Measurements from ENCODE around the gene NGEF.
"Not testable (repeated sequence)": the region's sequence is repeated elsewhere in the genome, so short reads cannot be mapped to it uniquely, and the experiment has no call there.

NGEF gene

DNA sequence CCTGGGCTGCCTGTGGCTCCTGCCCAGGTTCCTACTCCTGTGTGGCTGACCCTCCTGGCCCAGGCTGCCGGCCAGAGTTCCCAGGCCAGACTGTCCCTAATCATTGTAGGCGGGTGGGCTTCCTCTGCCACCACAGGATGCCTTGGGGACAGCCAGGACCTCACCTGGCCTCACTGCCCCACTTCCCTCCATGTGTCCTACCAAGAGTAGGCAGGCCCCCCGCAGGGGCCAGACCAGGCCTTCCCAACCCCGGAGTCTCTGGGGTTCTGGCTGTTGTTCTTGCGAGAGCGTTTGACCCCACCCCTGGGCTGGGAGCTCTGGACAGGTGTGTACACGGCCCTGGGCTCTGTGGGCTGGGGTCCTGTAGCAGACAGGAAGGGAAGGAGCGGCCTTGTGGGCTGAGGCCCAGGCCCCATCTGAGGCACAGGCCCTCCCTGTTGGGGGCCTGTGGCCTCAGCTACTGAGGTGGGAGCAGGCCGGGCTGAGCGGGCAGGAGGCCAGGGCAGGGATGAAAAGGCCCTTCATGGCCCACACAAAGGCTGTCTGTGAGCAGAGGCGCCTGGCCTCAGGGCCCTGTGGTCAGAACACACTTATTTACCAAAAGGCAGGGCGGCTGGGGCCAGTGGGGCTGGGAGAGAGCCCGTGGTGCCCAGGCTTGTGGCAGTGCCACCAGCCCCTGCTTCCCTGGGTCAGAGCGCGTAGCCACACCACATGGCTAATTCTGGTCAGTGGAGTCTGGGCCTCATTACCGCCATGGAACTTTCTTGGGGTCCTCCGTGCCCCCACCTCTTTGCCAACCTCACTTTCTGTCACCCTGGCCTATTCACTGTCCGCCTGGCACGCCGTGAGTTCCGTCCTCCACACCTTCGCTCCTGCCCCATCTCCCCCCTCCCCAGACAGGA is 141.0 kb downstream of the NGEF start:
- no peak for DNase-seq (ENCODE audit: low read depth, low spot score)

DNA sequence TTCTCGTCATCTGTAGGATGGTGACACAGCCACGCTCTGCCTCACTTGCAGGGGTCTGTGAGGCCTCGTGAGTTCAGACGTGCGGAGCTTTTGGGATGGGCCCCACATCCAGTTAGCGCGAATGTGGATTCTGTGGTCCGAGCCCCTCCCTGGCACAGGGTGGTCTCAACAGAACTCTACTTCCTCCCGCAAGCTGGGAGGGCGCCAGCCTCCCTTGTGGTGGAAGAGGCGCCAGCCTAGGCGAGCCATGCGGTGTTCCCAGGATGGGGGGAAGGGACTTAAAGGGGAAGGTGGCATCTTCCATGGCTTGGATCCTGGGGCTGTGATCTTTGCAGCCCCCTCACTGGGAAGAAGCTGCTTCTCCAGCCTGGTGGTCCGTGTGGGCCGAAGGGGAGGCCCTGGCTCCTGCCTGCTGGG is 141.6 kb downstream of the NGEF start:
- DNase-seq (ENCODE audit: low read depth, low spot score), result no peak

DNA sequence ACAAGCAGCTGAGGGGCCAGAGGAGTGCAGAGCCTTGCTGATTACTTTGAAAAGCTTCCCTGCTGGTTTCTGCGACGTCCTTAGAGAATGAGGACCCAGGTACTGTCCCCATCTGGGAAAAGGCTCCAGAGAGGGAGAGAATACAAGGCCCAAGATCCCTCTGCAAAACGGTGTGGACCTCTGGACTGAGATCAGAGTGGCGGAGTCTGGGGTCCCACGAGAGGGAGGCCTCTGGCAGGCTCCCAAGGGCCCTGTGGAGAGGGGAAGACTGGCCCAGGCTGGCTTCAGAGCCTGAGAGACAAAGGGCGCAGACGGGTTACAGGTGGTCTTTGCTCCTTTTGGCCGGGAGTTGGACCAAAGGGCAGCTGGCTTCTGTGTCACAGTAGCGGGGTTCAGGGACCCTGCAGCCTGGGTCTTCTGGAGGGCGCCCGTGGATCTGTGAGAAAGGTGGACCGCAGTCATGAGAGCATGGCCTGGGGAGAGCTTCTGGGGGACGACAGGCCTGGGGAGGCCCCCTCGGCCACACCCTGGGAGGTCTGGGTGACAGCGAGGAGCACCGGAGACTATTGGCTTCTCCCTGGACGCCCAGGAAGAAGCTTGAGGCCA is 142.2 kb downstream of the NGEF start:
- no peak for DNase-seq (ENCODE audit: low read depth, low spot score)

DNA sequence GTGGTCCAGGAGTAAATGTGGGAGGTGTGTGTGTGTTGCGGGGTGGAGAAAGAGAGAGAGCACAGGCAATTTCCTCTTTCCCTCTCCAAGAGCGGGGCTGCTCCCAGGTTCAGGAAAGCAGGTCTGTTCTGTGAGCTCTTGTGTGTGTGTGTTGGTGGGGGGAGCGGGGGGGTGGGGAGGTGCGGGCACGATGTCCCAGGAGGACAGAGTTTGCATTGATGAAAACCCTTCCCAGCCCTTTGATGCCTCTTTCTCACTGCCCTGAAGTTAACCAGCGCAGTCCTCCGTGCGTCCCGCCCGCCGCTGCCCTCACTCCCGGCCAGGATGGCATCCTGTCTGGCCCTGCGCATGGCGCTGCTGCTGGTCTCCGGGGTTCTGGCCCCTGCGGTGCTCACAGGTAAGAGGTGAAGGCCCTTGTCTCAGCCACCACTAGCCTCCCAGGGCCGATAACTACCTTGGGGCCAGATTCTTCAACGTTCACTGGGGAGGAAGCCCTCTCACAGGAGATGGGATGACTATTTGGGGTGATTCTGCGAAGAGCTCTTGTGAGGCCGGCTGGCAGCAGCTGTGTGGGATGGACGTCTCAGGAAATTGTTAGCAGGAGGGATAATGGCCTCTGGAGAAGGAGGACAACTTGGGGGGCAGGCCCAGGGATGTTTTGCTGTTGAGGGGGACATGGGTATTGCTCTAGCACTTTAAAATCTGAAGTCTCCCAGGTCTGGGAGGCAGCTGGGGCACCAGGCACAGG is 142.9 kb downstream of the NGEF start, which contains the start of gene SNORC:
SNORC (plus strand) TSS at position 247 of the 748 bp plus-strand sequence; CDS start at position 325, 78 bp downstream.
- DNase-seq (ENCODE audit: low read depth, low spot score), result no peak

DNA sequence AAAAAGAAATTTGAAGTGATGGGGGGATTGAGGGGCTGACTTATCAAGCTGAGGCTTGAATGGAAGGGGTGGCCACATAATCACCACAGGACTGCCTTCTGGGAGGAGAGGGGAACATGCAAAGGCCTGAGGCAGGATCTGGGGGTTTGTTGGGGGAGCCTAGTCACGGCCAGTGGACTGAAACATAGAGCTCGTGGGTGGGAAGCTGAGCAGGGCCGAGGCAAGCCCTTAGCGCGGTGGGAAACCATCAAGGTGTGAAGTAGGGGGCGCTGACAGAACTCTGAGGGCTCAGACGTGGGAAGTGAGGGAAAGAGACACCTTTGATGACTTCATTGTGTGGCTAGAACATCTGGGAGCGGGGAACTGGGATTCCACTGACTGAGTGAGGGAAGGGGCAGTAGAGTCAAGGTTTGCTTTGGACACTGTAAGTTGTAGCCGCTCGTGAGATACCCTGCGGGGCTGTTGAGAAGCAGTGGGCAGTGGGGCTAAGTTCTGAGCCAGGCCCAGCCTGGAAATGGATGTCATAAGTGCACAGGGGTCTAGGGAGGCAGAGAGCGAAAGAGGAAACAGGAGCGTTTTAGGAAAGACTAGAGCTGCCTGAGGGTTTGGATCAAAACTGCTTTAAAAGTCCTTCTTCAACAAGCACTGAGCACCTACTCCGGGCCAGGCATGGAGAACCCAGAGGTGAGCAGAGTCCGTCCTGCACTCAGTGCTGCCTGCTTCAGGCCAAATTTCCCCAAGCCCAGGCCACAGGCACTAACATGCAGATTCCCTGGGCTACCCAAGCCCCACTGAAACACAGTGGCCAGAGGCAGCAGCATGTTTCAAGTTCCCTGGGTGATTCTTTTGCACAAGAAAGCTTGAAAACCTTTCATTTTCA is 143.7 kb downstream of the NGEF start:
- no peak for DNase-seq (ENCODE audit: low read depth, low spot score)

DNA sequence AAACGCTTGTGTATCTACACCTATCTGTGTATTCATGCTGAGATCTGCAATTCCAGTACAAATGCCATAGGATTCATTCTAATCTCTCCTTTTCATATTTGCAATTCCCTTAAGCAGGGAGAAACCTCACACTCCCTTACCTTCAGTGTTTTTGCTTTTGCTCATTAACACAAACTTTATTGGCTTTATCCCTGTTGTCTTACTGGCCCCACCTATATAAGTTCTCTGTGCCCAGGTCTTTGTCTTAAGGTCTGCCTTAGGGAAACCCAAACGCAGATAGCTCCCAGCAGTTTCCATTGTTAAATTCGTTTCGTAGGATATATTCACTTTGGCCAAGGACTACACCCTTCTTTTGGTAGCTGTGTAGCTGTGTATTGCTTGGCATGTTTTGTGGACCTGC is 147.0 kb downstream of the NGEF start:
- DNase-seq (ENCODE audit: low read depth, low spot score), result no peak

DNA sequence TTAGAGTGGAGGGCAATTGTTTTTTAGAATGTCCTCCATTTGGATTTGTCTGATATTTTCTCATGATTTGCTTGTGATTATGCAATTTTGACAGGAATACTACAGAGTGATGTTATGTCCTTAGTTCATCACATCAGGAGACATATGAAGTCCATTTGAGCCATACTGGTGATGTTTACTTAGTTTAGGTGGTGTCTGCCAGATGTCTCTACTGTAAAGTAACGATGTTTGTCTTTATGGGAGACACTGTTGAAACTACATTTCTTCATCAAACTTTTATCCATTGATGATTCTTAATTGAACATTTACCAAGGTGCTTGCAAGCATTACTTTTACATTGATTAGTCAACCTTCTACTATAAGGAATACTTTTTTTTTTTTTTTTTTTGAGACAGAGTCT is 147.9 kb downstream of the NGEF start:
- DNase-seq (ENCODE audit: low read depth, low spot score), result no peak

DNA sequence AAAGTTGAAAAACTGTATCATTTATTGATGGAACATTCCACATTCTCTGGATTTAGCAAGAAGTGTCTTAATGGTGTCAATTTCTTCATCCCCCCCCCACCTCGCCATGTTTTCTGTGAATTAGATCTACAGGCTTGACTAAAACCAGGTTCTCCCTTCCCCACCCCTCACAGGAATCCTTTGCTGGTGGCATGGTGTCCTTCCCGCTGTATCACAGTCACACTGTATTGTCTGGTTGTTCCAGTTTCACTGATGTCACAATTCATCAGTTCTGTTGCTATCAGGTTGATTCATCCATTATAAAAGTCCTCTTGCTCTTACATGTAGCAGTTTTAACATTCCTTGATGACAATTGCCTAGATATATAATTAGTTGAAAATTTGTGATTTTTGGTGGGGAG is 149.1 kb downstream of the NGEF start:
- no peak for DNase-seq (ENCODE audit: low read depth, low spot score)

DNA sequence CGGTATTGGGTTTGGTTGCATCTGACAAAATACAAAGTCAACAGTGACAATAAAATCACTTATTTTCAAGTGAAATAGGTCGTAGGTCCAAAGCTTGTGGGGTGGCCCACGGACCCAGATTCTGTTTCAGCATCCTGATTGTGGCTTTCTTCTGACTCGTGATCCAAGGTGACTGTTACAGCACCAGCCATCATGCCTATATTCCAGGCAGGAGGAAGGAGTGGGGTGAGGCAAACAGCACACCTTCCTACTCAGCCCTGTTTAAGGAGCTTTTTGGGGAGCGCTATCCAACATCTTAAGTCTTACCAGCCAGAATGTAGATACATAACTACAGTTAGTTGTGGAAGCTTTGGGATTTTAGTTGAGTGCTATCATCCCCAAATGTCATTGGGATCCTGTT is 151.7 kb downstream of the NGEF start:
- no peak for DNase-seq (ENCODE audit: low read depth, low spot score)

DNA sequence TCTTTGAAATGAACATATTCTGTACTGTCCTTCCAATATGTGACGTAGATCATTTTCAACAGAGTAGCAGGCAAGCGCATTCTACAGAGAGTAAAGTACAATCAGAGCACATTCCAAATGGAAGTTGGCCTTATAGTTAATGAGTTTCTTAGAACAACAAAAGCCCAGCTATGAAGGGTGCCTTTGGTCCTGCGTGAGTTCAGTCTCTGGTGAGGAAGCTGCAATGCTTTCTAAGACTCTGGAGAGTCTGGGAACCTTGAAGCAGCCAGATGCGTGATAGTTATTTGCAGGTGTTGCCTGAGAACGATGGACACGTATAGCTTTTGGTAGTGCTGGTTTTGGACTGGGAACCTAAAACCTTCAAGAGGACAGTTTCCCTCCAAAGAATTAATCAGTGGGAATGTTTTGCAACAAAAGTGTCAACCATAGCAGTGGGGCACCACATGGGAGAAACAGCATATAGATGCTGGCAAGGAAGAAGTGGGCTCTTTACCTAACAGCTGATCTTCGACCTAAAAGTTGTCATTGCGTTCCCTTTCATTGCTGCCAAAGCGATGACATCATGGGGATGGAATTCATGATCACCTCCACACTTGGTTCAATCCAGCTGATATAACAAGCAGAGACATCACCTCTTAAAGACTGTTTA is 152.3 kb downstream of the NGEF start:
- no peak for DNase-seq (ENCODE audit: low read depth, low spot score)

DNA sequence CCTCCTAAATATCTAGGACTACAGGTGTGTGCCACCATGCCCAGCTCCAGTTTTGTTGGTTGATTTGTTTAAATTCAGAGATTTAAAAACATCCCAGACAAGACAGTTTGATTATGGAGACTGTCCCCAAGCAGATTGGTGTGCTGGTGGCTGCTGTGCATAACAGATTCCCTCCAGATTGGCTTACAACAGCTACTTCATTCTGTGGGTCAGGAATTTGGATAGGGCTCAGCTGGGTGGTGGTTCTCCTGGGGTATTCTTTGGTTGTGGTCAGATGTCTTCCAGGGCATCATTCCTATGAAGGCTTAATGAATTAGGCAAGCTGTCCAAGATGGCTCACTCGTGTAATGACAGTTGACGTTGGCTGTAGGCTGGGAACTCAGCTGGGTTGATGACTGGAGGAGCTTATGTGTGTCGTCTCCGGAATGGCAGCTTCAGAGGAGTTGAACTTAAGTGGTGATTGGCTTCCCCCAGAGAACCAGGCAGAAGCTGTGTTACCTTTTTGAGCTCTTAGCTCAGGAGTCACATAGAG is 153.6 kb downstream of the NGEF start:
- no peak for DNase-seq (ENCODE audit: low read depth, low spot score)

DNA sequence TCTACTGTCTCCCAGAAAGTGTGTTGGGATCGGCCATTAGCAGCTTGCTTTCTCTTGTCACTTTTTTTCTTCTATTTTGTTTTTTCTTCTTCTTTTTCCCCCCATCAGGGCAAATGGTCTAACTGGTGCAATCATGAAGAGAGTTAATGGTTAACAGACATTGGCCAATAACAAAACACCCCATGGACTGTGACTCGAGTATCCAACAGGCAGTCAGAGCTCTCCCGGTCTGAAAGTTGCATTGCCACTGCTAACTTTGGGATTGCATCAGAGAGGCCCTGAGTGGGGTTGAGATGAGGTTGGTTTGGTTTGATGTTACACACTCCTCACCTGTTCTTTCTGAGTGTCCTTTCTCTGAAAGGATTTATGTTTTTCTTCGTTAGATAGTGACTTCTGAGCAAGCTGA is 155.9 kb downstream of the NGEF start:
- no peak for DNase-seq (ENCODE audit: low read depth, low spot score)

DNA sequence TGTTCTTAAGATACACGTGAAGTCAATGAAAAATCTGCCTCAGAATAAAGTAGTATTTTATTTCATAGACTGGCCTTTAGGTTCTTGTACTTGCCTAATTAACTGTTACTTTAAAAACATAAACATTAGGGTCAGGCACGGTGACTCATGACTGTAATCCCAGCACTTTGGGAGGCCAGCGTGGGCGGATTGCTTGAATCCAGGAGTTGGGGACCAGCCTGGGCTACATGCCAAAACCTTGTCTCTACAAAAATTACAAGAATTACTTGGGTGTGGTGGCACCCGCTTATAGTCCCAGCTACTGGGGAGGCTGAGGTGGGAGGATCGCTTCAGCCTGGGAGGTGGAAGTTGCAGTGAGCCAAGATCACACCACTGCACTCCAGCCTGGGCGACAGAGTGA is 159.0 kb downstream of the NGEF start:
- no peak for DNase-seq (ENCODE audit: low read depth, low spot score)

DNA sequence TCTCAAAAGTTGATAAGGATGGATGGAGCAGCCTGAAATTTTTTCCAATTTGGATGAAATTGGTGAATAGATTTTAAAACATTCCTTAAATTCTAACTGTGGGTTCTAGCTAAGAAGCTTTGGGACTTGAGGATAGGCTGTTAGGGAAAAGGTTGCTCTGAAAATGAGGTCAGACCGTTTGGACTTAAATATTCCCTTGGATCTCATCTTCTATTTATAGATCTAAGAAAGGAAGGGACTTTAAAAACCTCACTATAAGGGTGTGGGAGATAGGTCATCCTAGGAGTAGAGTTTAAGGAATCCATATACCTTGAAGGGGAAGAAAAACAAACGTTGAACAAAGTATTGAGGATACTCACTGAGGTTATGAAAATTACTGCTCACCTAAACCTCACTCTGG is 160.4 kb downstream of the NGEF start:
- no peak for DNase-seq (ENCODE audit: low read depth, low spot score)

DNA sequence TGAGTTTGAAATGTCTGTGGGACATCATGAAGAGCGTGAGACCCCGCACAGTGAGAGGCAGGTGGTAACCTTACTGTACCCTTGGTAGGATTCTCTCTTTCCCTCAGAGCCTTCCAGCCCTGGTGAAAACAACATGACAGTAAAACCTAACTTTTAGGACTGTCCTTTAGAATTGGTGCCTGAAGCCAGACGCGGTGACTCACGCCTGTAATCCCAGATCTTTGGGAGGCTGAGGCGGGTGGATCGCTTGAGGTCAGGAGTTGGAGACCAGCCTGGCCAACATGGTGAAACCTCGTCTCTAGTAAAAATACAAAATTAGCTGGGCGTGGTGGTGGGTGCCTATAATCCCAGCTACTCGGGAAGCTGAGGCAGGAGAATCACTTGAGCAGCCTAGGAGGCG is 161.0 kb downstream of the NGEF start:
- DNase-seq (ENCODE audit: low read depth, low spot score), result not testable (repeated sequence)

DNA sequence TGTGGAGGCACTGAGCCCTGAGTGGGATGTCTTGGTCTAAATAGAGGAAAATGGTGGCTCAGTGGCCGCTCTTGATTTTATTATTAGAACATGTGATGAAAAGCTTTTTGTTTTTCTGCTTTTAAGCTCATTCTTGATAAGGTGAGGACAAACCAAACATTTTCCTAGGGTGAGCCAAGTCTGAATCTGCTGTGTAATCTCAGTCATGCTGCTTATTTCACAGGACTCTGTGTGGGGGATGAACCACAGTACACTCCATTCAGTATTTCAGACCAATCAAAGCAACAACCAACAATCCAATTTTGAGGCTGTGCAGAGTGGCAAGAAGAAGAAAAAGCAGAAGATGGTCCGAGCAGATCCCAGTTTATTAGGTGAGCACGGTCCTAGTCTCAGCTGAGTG is 163.0 kb downstream of the NGEF start:
- DNase-seq (ENCODE audit: low read depth, low spot score), result no peak

DNA sequence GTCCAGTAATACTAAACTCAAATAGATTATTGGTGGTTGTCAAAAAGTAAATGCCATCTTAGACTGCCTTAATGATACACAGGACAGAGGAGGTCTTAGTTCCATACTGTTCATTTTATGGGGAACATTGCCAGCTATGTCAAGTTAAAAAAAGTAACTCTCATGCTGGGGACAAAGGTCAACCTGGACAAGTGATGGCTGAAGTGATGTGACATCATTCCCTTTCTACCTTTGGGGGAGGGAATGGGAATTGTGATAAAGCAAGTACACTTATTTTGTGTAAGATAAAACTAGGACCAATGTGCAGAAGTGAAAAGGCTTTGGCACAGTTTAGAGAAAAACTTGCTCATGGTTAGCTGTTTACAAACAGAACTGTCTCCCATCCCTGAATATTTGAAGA is 167.0 kb downstream of the NGEF start:
- no peak for DNase-seq (ENCODE audit: low read depth, low spot score)

DNA sequence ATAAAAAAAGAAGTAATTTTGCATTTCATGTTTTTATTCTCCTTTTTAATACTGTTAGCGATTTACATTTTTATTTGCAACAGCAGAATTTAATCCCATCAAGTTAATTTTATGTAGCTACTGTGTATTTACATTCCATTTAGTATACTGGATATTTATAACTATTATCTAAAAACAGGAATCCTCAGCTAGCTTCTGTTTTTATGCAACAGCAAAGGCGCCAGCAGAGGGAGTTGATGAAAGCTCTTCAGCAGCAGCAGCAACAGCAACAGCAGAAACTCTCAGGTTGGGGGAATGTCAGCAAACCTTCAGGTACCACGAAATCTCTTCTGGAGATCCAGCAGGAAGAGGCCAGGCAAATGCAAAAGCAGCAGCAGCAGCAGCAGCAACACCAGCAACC is 169.2 kb downstream of the NGEF start:
- DNase-seq (ENCODE audit: low read depth, low spot score), result no peak

DNA sequence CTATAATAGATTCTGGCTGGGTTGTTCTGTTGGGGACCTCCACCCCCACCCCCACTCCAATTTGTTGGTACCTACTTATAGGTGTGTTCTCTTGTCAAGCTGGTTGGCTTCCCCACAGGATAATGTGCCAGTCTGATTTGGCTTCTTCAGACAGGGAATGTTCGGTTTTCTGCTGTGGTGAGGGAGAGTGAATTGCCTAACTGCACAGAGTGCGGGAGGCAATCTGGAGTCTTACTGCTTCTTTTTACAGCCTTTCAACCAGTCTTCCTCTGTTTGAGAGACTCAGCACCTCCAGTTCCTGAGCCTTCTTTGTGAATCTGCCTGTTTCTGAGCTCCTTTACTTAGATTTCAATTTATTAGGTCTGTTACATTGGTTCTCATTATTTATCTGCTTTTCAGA is 170.4 kb downstream of the NGEF start:
- no peak for DNase-seq (ENCODE audit: low read depth, low spot score)

DNA sequence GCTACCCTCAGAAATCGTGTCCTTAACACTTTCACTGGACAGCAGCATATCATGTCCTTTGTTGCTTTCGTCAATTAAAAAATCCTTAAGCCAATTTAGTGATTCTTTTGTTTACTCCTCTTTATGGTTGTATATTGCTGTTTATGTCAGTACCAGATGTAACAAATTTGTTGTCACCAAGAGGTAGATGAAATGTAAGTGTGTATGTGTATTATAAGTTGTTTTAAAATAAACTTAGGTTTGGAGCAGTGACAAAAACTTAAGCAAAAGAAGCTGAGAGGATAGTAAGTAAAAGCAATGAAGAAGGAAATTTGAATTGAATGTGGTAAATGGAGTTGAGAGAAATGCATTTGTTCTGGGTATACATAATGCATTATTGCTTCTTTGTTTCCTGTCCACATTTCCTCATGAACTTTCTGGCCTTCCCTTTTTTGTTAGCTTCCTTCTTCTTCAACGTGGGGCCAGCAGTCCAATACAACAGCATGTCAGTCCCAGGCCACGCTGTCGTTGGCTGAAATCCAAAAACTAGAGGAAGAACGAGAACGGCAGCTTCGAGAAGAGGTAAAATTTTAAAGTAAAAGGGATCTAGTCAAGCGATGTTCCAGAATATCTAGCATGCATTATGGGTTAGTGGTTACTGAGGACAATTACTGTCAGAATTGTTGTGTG is 173.5 kb downstream of the NGEF start:
- DNase-seq (ENCODE audit: low read depth, low spot score), result no peak
